Urinary bladder (tissue), 4 donors: ENCODE results near the gene TNRC6C. TPM values are rescaled to one million over a fixed set of nuclear protein-coding genes. Genes with fewer than 3 reads are reported as not detected.

ENCODE experiments used
- DNase-seq: peaks from one replicate; pipeline ENCODE4 v3.0.0-alpha.2; 2015; ENCODE audit errors: extremely low spot score
- H3K27ac ChIP-seq: one replicate; pipeline ENCODE4 v1.5.1; 2013; ENCODE audit warnings: low read depth, mild to moderate bottlenecking, moderate library complexity
- H3K36me3 ChIP-seq: one replicate; pipeline ENCODE4 v1.6.1; 2013; ENCODE audit warnings: mild to moderate bottlenecking, moderate library complexity; ENCODE audit not compliant: insufficient read depth
- H3K4me1 ChIP-seq: one replicate; pipeline ENCODE4 v1.6.1; 2013; ENCODE audit warnings: mild to moderate bottlenecking, moderate library complexity; ENCODE audit not compliant: insufficient read depth
- H3K4me3 ChIP-seq: one replicate; pipeline ENCODE4 v1.5.1; 2013; ENCODE audit warnings: low read depth, low read length
- WGBS: extraction: QIAGEN DNeasy Blood & Tissue Kit; methylation state at CpG from one replicate; pipeline ENCODE4 v1.1.7; 2013; 5-methylcytosine and 5-hydroxymethylcytosine counted together
- polyA plus RNA-seq: library from polyadenylated mRNA; stranded (reverse); fragments of 200-250 nt; gene quantifications from one replicate; pipeline ENCODE4 v1.2.3, GENCODE V29; 2013
- total RNA-seq: library from RNA; depleted of rRNA; stranded (reverse); fragments of >200 nt; gene quantifications from one replicate; pipeline ENCODE4 v1.2.3, GENCODE V29; 2014
- donor health status: healthy with polysubstance abuse.
- donor health status: healthy.

Gene TNRC6C
- total and polyA plus RNA-seq, 2 donors: 7.1 to 17.8 TPM

DNA sequence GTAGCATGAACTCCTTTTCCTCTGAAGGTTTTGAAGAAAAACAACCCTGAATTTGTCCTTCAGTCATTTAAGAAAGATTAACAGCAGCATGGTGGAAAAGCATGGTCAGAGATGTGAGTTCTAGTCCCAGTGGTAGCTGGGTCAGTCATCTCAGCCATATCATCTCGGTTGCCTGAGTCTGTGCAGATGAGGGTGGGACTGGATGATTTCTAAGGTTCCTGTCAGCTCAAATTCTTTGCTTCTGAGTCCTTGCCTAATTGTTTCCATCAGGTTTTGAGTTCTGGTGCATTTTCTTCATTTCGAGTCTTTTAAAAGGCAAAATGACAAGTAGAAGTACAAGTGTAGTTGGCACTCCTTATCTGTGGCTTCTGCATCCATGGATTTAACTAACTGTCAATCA lies 63.9 kb downstream of the TNRC6C start:
- DNase-seq: no peak
- 82% methylated on average over 2 of the region's 2 CpGs for WGBS
- Histone ChIP-seq H3K36me3 (no peaks in the 10 kb centered on the region), H3K27ac (no peak overlapping the region), H3K4me3 (no peak overlapping the region), H3K4me1 (no peaks in the 10 kb centered on the region)

DNA sequence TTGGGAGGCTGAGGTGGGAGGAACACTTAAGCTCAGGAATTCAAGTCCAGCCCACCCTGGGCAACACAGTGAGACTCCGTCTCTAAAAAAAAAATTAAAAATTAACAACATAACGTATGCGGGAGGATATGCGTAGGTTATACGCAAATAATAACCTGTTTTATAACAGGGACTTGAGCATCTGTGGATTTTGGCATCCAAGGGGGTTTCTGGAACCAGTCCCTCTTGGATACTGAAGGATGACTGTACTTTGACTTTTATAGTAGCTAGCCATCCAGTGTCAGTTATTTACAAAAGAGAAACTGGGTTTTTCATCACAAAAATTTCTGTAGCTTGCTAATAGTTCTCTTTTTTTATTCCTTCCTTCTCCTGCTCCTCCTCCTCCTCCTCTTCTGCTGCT lies 64.5 kb downstream of the TNRC6C start:
- Histone ChIP-seq H3K36me3 (no peaks in the 10 kb centered on the region), H3K27ac (no peak overlapping the region), H3K4me3 (no peak overlapping the region), H3K4me1 (no peaks in the 10 kb centered on the region)
- no peak for DNase-seq
- WGBS: 76% methylated on average over 5 of the region's 5 CpGs

DNA sequence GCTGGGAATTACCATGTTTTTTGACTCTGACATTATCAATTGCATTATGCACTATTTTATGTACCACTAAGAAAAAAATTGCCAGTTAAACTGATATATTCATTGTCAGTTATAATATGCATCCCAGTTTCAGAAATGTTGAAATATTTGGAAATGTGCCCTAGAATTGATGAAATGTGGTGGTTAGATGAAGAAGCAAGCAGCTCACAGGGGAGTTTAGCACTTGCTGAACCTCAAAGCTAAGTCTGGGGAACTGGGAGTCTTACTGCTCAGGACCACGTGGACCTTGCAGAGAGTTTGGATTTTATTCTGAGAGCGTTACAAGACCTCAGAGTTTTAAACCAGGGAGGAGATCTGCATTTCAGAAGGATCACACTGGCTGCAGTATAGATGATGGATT lies 67.9 kb downstream of the TNRC6C start:
- H3K36me3 ChIP-seq: no peaks in the 10 kb centered on the region
- DNase-seq: no peak
- H3K4me1 ChIP-seq: no peaks in the 10 kb centered on the region
- H3K4me3 ChIP-seq: no peak overlapping the region
- 92% methylated on average over 2 of the region's 2 CpGs for WGBS
- H3K27ac ChIP-seq: no peak overlapping the region

DNA sequence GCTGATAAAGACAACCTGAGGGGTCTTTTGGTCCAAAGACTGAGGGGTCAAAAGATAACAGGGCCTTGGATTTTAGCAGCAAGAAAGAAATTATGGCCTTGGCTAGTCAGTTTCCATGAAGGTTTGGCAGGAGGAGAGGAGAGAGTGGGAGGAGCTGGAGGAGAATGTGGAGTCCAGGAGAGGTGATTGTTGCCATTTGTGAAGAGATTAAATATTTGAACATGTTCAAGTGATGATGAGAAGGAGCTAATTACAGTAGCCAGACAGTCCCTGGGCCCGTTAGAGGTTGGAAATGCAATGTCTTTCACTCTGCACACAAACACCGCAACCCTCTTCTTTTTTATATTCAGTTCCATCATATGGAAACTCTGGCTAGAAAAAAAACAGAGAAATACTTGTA lies 68.6 kb downstream of the TNRC6C start:
- no peak for DNase-seq
- H3K4me1 ChIP-seq: no peaks in the 10 kb centered on the region
- H3K27ac ChIP-seq: no peak overlapping the region
- WGBS: 95% methylated on average over 2 of the region's 2 CpGs
- H3K36me3 ChIP-seq: no peaks in the 10 kb centered on the region
- no peak overlapping the region for H3K4me3 ChIP-seq

DNA sequence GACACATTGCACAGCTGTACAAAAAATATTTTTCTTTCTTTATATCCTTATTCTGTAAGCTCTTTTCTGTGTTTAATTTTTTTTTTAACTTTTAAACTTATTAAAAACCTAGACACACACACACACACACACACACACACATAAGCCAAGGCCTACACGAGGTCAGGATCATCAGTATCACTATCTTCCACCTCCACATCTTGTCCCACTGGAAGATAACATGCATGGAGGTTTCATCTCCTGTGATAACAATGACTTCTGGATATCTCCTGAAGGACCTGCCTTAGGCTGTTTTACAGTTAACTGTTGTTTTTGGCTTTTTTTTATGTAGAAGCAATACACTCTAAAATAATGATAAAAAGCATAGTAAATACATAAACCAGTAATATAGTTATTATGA lies 71.2 kb downstream of the TNRC6C start:
- no peaks in the 10 kb centered on the region for H3K36me3 ChIP-seq
- no peak for DNase-seq
- H3K27ac ChIP-seq: no peak overlapping the region
- H3K4me1 ChIP-seq: no peaks in the 10 kb centered on the region
- no peak overlapping the region for H3K4me3 ChIP-seq
- 54% methylated on average over 1 of the region's 1 CpG for WGBS

DNA sequence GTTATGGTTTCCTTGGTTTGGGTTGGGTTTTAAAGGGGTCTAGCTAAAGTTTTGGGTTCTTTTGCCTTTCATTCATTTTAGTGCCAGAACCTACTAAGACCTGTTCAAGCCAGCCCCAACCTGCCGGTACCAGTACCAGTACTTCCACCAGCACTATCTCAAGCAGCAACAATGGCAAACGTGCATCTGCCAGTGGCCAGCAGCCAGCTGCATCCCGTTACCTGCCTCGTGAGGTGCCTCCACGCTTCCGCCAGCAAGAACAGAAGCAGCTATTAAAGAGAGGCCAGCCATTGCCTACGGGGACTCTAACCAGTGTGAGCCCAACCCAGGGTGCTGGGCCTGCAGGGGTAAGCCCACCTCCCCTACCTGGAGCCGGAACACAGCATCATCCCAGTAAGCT lies 72.9 kb downstream of the TNRC6C start:
- Histone ChIP-seq H3K4me1 (no peaks in the 10 kb centered on the region), H3K4me3 (no peak overlapping the region), H3K27ac (no peak overlapping the region), H3K36me3 (no peaks in the 10 kb centered on the region)
- no peak for DNase-seq
- 95% methylated on average over 8 of the region's 8 CpGs for WGBS

DNA sequence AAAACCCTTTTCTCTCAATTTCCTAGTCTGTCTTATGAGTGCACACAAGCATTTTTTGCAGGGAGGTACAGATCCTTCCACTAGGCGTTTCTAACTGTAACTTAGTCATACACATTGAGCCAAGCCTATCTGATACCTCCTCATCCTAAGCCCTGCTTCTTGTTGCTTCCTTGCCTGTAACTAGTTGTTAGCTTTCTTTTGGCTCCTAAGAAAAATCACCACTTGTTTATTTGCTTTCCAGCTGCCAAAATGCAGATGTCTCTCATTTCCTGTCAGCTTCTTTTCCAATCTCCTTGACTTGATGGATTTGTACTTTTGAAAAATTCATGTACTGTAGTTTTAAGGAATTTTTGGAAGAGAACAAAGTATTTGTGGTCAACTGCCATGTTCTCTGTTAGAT lies 73.7 kb downstream of the TNRC6C start:
- 51% methylated on average over 1 of the region's 1 CpG for WGBS
- no peak overlapping the region for H3K27ac ChIP-seq
- no peak overlapping the region for H3K4me3 ChIP-seq
- H3K4me1 ChIP-seq: no peaks in the 10 kb centered on the region
- no peak for DNase-seq
- H3K36me3 ChIP-seq: no peaks in the 10 kb centered on the region

DNA sequence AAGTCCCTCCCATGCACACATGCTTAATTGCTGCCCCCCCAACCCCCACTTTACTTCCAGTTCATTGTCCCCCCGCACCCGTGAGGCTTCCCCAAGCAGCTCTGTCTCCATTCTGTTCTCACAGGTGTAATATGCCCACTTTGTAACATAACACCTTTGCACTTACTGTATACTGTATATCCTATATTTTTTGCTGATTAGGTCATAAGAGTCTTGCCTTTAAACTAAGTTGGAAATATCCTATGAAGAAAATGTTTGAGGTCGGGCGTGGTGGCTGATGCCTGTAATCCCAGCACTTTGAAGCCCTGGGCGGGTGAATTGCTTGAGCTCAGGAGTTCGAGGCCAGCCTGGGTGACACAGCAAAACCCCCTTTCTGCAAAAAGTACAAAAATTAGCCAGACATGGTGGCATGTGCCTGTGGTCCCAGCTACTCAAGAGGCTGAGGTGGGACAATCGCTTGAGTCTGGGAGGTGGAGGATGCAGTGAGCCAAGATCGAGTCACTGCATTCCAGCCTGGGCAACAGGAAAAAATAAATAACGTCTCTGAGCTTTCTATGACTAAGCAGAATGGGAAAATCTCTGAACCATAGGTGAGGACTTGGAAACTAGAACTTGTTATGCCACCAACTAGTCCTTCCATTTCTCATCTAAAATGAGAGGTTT lies 76.1 kb downstream of the TNRC6C start:
- no peaks in the 10 kb centered on the region for H3K4me1 ChIP-seq
- DNase-seq: no peak
- no peak overlapping the region for H3K4me3 ChIP-seq
- no peak overlapping the region for H3K27ac ChIP-seq
- H3K36me3 ChIP-seq: no peaks in the 10 kb centered on the region
- 87% methylated on average over 9 of the region's 9 CpGs for WGBS

DNA sequence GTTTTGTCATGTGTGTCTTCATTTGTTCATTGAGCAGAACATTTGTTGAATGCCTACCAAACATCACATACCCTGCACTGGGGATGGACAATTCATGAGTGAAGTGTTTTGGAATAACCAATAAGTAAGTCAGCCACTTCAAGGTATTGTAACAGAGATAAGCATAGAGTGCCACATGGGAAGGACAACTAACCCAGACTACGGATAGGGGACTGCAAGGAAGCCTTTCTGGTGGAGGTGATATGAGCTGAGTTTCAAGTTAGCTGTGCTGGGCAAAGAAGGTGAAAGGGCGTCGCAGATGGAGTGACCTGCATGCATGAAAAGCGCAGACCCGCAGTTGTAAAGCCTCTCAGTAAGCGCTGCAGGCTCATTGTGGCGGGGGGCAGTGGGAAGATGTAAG lies 78.8 kb downstream of the TNRC6C start:
- Histone ChIP-seq H3K27ac (no peak overlapping the region), H3K36me3 (no peaks in the 10 kb centered on the region), H3K4me1 (no peaks in the 10 kb centered on the region), H3K4me3 (no peak overlapping the region)
- 97% methylated on average over 7 of the region's 7 CpGs for WGBS
- no peak for DNase-seq

DNA sequence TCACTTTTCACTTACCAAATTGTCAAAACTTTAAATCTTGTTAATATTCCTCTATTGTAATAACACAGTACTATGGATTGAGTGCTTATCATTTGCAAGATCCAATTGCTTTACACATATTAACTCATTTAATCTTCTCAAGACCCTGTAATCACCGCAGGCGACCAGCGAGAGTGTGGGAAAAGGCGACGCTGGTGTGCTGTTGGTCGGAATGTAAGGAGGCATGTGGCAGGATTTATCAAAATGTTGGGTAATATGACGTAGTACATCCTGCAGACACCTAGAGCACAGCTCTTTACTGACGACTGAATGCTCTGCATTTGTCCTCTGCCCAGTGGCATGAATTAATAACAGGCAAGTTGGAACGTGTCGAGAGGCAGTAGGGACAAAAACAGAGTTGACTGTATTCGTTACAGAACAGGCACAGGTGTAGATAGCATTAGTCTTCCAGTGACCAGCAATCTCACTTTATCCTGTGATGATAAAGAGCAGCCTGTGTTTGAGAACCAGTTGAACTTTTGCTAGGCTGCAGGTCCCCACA lies 80.3 kb downstream of the TNRC6C start:
- Histone ChIP-seq H3K4me3 (no peak overlapping the region), H3K36me3 (no peaks in the 10 kb centered on the region), H3K27ac (no peak overlapping the region), H3K4me1 (no peaks in the 10 kb centered on the region)
- 89% methylated on average over 11 of the region's 11 CpGs for WGBS
- DNase-seq: no peak

DNA sequence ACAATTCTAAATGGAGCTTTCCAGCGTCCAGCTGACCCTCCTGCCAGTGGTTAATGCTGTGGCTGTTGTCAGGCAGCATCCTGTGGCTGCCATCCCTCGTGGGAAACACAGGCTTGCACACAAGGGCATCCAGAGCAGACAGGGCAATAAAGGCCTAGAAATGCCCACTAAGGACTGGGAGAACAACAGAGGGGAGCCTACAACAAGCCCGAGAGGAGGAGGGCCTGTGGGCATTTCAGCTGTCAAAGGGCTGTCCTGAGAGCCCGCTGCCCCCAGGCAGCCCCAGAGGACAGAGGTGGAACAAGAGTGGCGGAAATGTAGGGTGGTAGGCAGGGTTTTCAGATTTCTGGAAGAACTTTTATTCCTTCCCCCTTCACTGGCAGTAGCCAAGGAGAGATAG lies 81.1 kb downstream of the TNRC6C start:
- WGBS: 90% methylated on average over 5 of the region's 5 CpGs
- H3K4me3 ChIP-seq: no peak overlapping the region
- no peaks in the 10 kb centered on the region for H3K36me3 ChIP-seq
- DNase-seq: no peak
- H3K4me1 ChIP-seq: no peaks in the 10 kb centered on the region
- H3K27ac ChIP-seq: no peak overlapping the region

DNA sequence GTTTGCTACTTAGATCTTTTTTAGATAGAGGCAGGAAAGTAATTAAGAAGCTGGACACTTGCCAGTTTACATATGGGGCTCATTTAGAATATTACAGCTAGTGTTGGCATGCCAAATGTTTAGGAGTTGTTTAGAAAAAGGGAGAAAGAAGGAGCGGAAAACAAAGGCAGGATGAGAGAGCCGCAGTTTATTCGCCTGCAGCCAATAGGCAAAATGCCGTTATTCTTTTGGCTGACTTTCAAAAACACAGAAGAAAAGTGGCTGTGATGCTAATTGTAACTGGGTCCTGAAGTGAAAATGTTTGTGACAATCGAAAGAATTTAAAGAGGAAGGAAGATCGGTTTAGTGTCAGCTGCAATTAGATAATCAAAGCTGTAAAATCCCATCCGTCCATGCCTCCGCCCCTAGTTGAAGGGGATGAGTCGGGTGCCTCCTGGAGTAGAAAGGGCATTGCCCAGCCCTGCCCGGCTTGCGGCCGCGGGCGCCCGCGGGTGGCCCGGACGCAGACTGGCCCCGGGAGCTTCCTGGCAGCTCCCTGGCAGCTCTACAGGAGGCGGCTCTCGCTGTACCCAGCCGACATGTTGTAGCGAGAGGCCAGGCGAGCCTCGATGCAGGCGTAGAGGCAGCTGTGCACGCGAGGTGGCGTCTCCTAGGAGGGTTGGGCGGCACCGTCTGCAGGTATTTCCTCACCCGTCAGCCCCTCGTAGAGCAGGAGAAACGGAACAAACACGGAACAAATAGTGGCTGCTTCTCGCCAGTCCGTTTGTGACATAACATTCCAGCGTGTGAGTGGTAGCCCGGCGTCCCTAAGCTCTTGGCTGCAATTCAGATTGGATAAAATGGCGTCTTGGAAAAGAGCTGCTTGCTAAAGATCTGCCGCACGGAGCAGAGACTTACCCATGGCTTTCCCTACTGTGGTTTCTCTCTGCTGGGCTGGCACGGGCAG lies 82.2 kb downstream of the TNRC6C start:
- peak overlapping the region; percentile 41 for H3K4me3 ChIP-seq
- 12% methylated on average over 44 of the region's 44 CpGs for WGBS
- peak overlapping the region; percentile 46 for H3K27ac ChIP-seq
- no peaks in the 10 kb centered on the region for H3K36me3 ChIP-seq
- DNase-seq: peak; percentile 45
- no peaks in the 10 kb centered on the region for H3K4me1 ChIP-seq

DNA sequence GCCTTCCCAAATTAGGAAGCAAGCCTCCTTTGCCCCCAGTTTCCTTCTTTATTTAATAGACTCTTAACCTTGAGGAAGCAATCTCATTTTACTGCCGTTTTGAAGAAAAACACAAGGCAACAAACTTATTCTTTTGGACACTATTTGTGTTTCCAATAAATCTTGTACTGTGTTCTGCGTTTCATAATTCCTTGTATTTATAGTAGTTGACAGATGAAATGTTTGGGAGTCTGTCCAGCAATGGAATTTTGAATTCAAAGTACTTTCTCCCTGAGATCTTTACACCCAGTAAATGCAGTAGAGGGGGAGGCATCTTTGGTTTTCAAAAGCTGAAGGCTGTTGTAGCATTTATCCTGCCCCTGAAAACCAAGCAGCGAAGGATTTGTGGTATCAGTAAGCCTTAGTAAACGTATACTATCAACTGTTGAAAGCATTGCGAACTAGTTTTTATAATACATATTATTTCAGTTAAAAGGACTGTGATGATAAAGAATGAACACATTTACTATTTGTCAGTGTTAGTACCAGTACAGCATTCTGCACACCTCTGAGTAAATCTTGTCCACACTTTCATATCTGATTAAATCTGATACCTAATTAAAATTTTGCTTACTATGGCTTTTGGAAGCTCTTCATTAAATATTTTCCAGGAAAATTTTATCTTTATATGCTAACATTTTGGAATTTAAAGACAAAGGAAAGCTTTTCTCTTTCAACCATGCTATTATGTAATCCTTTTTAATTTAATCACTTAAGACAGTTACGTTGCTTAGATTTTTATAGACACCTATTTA lies 83.1 kb downstream of the TNRC6C start:
- H3K27ac ChIP-seq: peak overlapping the region; percentile 46
- no peaks in the 10 kb centered on the region for H3K4me1 ChIP-seq
- H3K36me3 ChIP-seq: no peaks in the 10 kb centered on the region
- peak; percentile 54 for DNase-seq
- WGBS: 17% methylated on average over 6 of the region's 6 CpGs
- peak overlapping the region; percentile 41 for H3K4me3 ChIP-seq
